ENCODE results near the gene WASHC2A. TPM values are rescaled to one million over a fixed set of nuclear protein-coding genes. Genes with fewer than 3 reads are reported as not detected.
"Not testable (repeated sequence)": the region's sequence is repeated elsewhere in the genome, so short reads cannot be mapped to it uniquely, and the experiment has no call there.

The WASHC2A gene
- total RNA-seq, 1 donor from 2014 or later = 24.0 TPM

DNA sequence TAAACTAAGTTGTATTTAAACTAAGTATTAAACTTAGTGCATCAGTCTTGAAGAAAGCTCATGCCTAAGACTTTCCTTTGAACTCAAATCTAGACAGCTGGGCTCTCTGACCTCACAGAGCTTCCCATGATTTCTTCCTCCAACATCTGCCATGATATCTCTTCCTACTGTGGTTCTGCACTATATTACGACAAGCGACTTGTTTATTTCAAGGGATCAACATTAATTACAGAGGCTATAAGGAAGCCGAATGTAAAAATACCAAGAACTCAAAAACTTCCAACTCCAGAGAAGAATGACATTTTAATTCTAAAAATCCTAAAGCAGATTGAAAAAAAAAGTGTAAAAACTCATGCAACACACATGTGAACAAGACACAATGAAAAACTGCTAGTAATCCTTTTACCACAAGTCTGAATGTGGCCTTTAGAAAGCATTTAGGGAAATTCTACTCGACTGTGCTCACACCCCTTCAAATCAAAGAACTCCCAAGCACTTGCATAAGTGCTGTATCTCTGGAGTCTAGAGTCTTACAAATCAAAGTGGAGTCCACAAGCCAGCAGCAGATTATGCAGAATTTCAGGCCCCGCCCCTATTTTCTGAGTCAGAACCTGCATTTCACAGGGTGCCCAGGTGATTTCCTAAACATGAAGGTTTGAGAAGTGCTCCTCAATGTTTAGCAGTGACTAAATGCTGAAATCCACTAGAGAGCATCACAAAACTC, 22.7 kb upstream of the WASHC2A start:
- Histone ChIP-seq H3K36me3 (ENCODE audit: control insufficient read depth in 3 of 3, insufficient read depth in 3 of 3, low read length in 3 of 3) (peaks cover 0 to 2% (median 0%) of the 10 kb centered on the region in 3 donors), H3K27me3 (ENCODE audit: control insufficient read depth in 3 of 3, insufficient read depth in 3 of 3, low read length in 3 of 3) (no peaks in the 10 kb centered on the region), H3K9ac (ENCODE audit: low read depth in 1 of 3, low read length in 3 of 3) (no peak overlapping the region), H3K4me3 (ENCODE audit: low read length in 3 of 3) (no peak overlapping the region), H3K27ac (ENCODE audit: low read depth, low read length) (no peak overlapping the region), H3K4me1 (ENCODE audit: control insufficient read depth in 3 of 3, insufficient read depth in 3 of 3, low read length in 3 of 3) (no peaks in the 10 kb centered on the region), H3K9me3 (ENCODE audit: control insufficient read depth in 3 of 3, low read length in 3 of 3) (no peaks in the 10 kb centered on the region)

GRCh38 chr10:50046457-50046856, 21.3 kb upstream of the WASHC2A start:
- H3K9ac ChIP-seq (ENCODE audit: low read depth in 1 of 3, low read length in 3 of 3); H3K4me3 ChIP-seq (ENCODE audit: low read length in 3 of 3); H3K4me1 ChIP-seq (ENCODE audit: control insufficient read depth in 3 of 3, insufficient read depth in 3 of 3, low read length in 3 of 3); H3K9me3 ChIP-seq (ENCODE audit: control insufficient read depth in 3 of 3, low read length in 3 of 3); H3K27ac ChIP-seq (ENCODE audit: low read depth, low read length); H3K36me3 ChIP-seq (ENCODE audit: control insufficient read depth in 3 of 3, insufficient read depth in 3 of 3, low read length in 3 of 3); H3K27me3 ChIP-seq (ENCODE audit: control insufficient read depth in 3 of 3, insufficient read depth in 3 of 3, low read length in 3 of 3): not testable (repeated sequence)

- not testable (repeated sequence) for H3K27ac ChIP-seq (ENCODE audit: low read depth, low read length); H3K4me3 ChIP-seq (ENCODE audit: low read length in 3 of 3); H3K36me3 ChIP-seq (ENCODE audit: control insufficient read depth in 3 of 3, insufficient read depth in 3 of 3, low read length in 3 of 3); H3K9ac ChIP-seq (ENCODE audit: low read depth in 1 of 3, low read length in 3 of 3); H3K4me1 ChIP-seq (ENCODE audit: control insufficient read depth in 3 of 3, insufficient read depth in 3 of 3, low read length in 3 of 3); H3K9me3 ChIP-seq (ENCODE audit: control insufficient read depth in 3 of 3, low read length in 3 of 3); H3K27me3 ChIP-seq (ENCODE audit: control insufficient read depth in 3 of 3, insufficient read depth in 3 of 3, low read length in 3 of 3)
Measured at GRCh38 chr10:50047594-50047993, 20.2 kb upstream of the WASHC2A start.

- not testable (repeated sequence) for H3K27me3 ChIP-seq (ENCODE audit: control insufficient read depth in 3 of 3, insufficient read depth in 3 of 3, low read length in 3 of 3); H3K4me1 ChIP-seq (ENCODE audit: control insufficient read depth in 3 of 3, insufficient read depth in 3 of 3, low read length in 3 of 3); H3K27ac ChIP-seq (ENCODE audit: low read depth, low read length); H3K36me3 ChIP-seq (ENCODE audit: control insufficient read depth in 3 of 3, insufficient read depth in 3 of 3, low read length in 3 of 3); H3K9ac ChIP-seq (ENCODE audit: low read depth in 1 of 3, low read length in 3 of 3); H3K9me3 ChIP-seq (ENCODE audit: control insufficient read depth in 3 of 3, low read length in 3 of 3); H3K4me3 ChIP-seq (ENCODE audit: low read length in 3 of 3)
Measured at GRCh38 chr10:50051995-50052660, 15.6 kb upstream of the WASHC2A start.

GRCh38 chr10:50052778-50053376, 14.9 kb upstream of the WASHC2A start:
- H3K27ac ChIP-seq (ENCODE audit: low read depth, low read length); H3K9ac ChIP-seq (ENCODE audit: low read depth in 1 of 3, low read length in 3 of 3); H3K4me1 ChIP-seq (ENCODE audit: control insufficient read depth in 3 of 3, insufficient read depth in 3 of 3, low read length in 3 of 3); H3K9me3 ChIP-seq (ENCODE audit: control insufficient read depth in 3 of 3, low read length in 3 of 3); H3K4me3 ChIP-seq (ENCODE audit: low read length in 3 of 3); H3K27me3 ChIP-seq (ENCODE audit: control insufficient read depth in 3 of 3, insufficient read depth in 3 of 3, low read length in 3 of 3); H3K36me3 ChIP-seq (ENCODE audit: control insufficient read depth in 3 of 3, insufficient read depth in 3 of 3, low read length in 3 of 3): not testable (repeated sequence)

GRCh38 chr10:50055494-50056292, 12.1 kb upstream of the WASHC2A start:
- not testable (repeated sequence) for H3K9me3 ChIP-seq (ENCODE audit: control insufficient read depth in 3 of 3, low read length in 3 of 3); H3K36me3 ChIP-seq (ENCODE audit: control insufficient read depth in 3 of 3, insufficient read depth in 3 of 3, low read length in 3 of 3); H3K9ac ChIP-seq (ENCODE audit: low read depth in 1 of 3, low read length in 3 of 3); H3K27ac ChIP-seq (ENCODE audit: low read depth, low read length); H3K4me3 ChIP-seq (ENCODE audit: low read length in 3 of 3); H3K27me3 ChIP-seq (ENCODE audit: control insufficient read depth in 3 of 3, insufficient read depth in 3 of 3, low read length in 3 of 3); H3K4me1 ChIP-seq (ENCODE audit: control insufficient read depth in 3 of 3, insufficient read depth in 3 of 3, low read length in 3 of 3)

DNA sequence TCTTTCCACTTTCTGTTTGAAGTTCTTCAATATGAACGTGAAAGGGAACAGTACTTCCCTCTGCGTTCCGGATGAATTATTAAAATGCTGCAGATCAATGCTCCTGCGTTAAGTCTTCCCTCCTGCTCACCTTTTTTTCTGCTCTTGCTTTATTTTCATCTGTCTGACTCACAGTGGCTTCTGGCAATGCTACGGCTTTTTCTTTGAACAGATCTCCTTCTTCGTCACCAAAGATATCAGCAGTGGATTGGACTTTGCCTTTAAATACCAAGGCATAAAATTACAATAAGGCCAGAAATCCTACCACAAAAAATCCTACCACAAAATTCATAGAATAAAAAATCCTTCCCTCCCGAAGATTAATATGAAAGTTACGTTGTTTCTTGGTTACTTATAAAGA, 11.1 kb upstream of the WASHC2A start:
- H3K9ac ChIP-seq (ENCODE audit: low read depth in 1 of 3, low read length in 3 of 3); H3K27ac ChIP-seq (ENCODE audit: low read depth, low read length); H3K4me1 ChIP-seq (ENCODE audit: control insufficient read depth in 3 of 3, insufficient read depth in 3 of 3, low read length in 3 of 3); H3K4me3 ChIP-seq (ENCODE audit: low read length in 3 of 3); H3K36me3 ChIP-seq (ENCODE audit: control insufficient read depth in 3 of 3, insufficient read depth in 3 of 3, low read length in 3 of 3); H3K27me3 ChIP-seq (ENCODE audit: control insufficient read depth in 3 of 3, insufficient read depth in 3 of 3, low read length in 3 of 3); H3K9me3 ChIP-seq (ENCODE audit: control insufficient read depth in 3 of 3, low read length in 3 of 3): not testable (repeated sequence)

DNA sequence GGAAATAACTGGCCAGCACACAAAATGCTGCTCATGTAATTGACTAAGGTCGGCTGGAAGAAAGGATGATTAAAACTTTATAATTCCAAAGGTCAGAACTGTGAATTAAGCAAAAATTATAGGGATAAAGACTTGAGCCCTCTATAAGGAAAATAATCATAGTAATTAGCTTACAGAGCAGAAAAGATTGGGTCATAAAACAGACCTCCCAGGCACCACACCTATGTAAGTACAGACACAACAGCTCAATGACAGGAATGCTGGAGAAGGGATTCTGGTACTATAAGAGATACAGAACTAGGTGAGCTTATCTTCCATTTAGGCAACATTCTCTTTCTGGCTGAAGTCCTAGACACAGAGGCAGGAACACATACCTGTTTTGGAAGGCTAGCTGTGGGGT, 9.0 kb upstream of the WASHC2A start:
- H3K27me3 ChIP-seq (ENCODE audit: control insufficient read depth in 3 of 3, insufficient read depth in 3 of 3, low read length in 3 of 3); H3K27ac ChIP-seq (ENCODE audit: low read depth, low read length); H3K36me3 ChIP-seq (ENCODE audit: control insufficient read depth in 3 of 3, insufficient read depth in 3 of 3, low read length in 3 of 3); H3K9me3 ChIP-seq (ENCODE audit: control insufficient read depth in 3 of 3, low read length in 3 of 3); H3K4me1 ChIP-seq (ENCODE audit: control insufficient read depth in 3 of 3, insufficient read depth in 3 of 3, low read length in 3 of 3); H3K9ac ChIP-seq (ENCODE audit: low read depth in 1 of 3, low read length in 3 of 3); H3K4me3 ChIP-seq (ENCODE audit: low read length in 3 of 3): not testable (repeated sequence)

- not testable (repeated sequence) for H3K27ac ChIP-seq (ENCODE audit: low read depth, low read length); H3K9ac ChIP-seq (ENCODE audit: low read depth in 1 of 3, low read length in 3 of 3); H3K4me1 ChIP-seq (ENCODE audit: control insufficient read depth in 3 of 3, insufficient read depth in 3 of 3, low read length in 3 of 3); H3K9me3 ChIP-seq (ENCODE audit: control insufficient read depth in 3 of 3, low read length in 3 of 3); H3K4me3 ChIP-seq (ENCODE audit: low read length in 3 of 3); H3K27me3 ChIP-seq (ENCODE audit: control insufficient read depth in 3 of 3, insufficient read depth in 3 of 3, low read length in 3 of 3); H3K36me3 ChIP-seq (ENCODE audit: control insufficient read depth in 3 of 3, insufficient read depth in 3 of 3, low read length in 3 of 3)
Measured at GRCh38 chr10:50059946-50060345, 7.8 kb upstream of the WASHC2A start.

DNA sequence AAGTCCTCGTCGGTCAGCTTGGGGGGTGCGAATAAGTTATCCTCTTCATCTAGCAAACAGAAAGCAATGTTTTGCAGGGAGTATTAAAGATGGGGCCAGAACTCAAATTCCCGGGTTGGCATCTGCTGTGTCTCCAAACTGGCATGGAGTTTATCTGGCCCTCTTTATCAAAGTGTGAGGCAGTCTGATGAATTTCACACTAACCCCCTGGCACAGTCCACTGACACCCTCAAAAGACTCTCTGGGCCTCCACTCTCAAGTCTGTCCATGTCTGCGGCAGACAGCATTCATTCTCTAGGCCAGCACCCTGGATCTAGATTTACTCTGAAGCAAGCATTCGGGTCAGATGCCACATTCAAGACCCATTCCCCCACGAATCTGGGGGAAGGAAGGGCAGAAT, 6.2 kb upstream of the WASHC2A start:
- not testable (repeated sequence) for H3K27me3 ChIP-seq (ENCODE audit: control insufficient read depth in 3 of 3, insufficient read depth in 3 of 3, low read length in 3 of 3); H3K36me3 ChIP-seq (ENCODE audit: control insufficient read depth in 3 of 3, insufficient read depth in 3 of 3, low read length in 3 of 3); H3K4me3 ChIP-seq (ENCODE audit: low read length in 3 of 3); H3K4me1 ChIP-seq (ENCODE audit: control insufficient read depth in 3 of 3, insufficient read depth in 3 of 3, low read length in 3 of 3); H3K9ac ChIP-seq (ENCODE audit: low read depth in 1 of 3, low read length in 3 of 3); H3K9me3 ChIP-seq (ENCODE audit: control insufficient read depth in 3 of 3, low read length in 3 of 3); H3K27ac ChIP-seq (ENCODE audit: low read depth, low read length)
